Thyroid gland (tissue), 4 donors: ENCODE measurements around the gene AADACL4. TPM values are rescaled to one million over a fixed set of nuclear protein-coding genes. Genes with fewer than 3 reads are reported as not detected.

Source experiments
- DNase-seq, 2 donors: peaks; one replicate each; pipeline ENCODE4 v3.0.0-alpha.2; 2019
- H3K27ac ChIP-seq, 3 donors: fragments of 200-600 bp; sonication (generic); 1 replicate in 2 of 3; 2 replicates in 1 of 3; pipeline ENCODE4 v1.5.1; 2016 to 2019; ENCODE audit warnings: mild to moderate bottlenecking in 1 of 3, moderate library complexity in 1 of 3
- H3K27me3 ChIP-seq: fragments of 200-600 bp; sonication (generic); one replicate; pipeline ENCODE4 v1.5.1; 2019
- H3K36me3 ChIP-seq, 2 donors: fragments of 200-600 bp; sonication (generic); one replicate each; pipeline ENCODE4 v1.5.1; 2016 to 2019
- H3K4me1 ChIP-seq, 2 donors: fragments of 200-600 bp; sonication (generic); one replicate each; pipeline ENCODE4 v1.5.1; 2017 to 2019
- H3K4me3 ChIP-seq, 3 donors: fragments of 200-600 bp; sonication (generic); replicated peaks in 1 of 3; 1 replicate in 2 of 3; 2 replicates in 1 of 3; pipeline ENCODE4 v1.5.1; 2016; ENCODE audit warnings: mild to moderate bottlenecking in 1 of 3
- H3K9me3 ChIP-seq: fragments of 200-600 bp; sonication (generic); one replicate; pipeline ENCODE4 v1.5.1; 2017
- POLR2A ChIP-seq, 2 donors: fragments of 450-650 bp; IDR thresholded peaks; one replicate each; pipeline ENCODE4 v1.6.1; 2017; ENCODE audit warnings: antibody characterized with exemption in 2 of 2, mild to moderate bottlenecking in 2 of 2, moderate library complexity in 1 of 2
- WGBS, 2 donors: methylation state at CpG; one replicate each; pipeline ENCODE4 v1.1.5; 2017; 5-methylcytosine and 5-hydroxymethylcytosine counted together
- intact Hi-C: fragments of 100-400 bp; cut with DNase I; formaldehyde crosslinking; loops from one replicate; pipeline ENCODE4 v1.15.1; 2023
- total RNA-seq, 4 donors: library from RNA; depleted of rRNA; stranded (reverse); fragments of >200 nt; gene quantifications; one replicate each; pipeline ENCODE4 v1.2.3, GENCODE V29; 2016
- TF ChIP-seq, protein P1 (sequence below), 6 experiments: fragments of 200-600 bp in 3 of 6; fragments of 450-650 bp in 3 of 6; sonication (generic) in 3 of 6; IDR thresholded peaks; one replicate each; pipeline ENCODE4 v1.5.1; 2016 to 2019; ENCODE audit warnings: antibody characterized with exemption in 6 of 6, mild to moderate bottlenecking in 2 of 6, inconsistent platforms in 1 of 6, moderate library complexity in 1 of 6

AADACL4 gene
- total RNA-seq, 4 donors from 2014 or later = not detected

- DNase-seq = peak; percentile 64 to 75
- intact Hi-C loops = no loop called here
- 77 to 92% methylated on average over 5 to 9 of the region's 9 CpGs for WGBS, 2 donors
- Histone ChIP-seq H3K9me3 (no peaks in the 10 kb centered on the region), H3K27ac (peak overlapping the region; percentile 77 to 97 (median 85)), H3K27me3 (no peaks in the 10 kb centered on the region), H3K4me3 (no peak overlapping the region), H3K4me1 (peaks cover 62 to 87% of the 10 kb centered on the region in 2 donors), H3K36me3 (peaks cover 0 to 10% of the 10 kb centered on the region in 2 donors)
- peak in 1 of 2 donors; percentile 12 for TF ChIP-seq POLR2A (IDR thresholded peaks at IDR 0.05)
- TF ChIP-seq, protein P1, sequence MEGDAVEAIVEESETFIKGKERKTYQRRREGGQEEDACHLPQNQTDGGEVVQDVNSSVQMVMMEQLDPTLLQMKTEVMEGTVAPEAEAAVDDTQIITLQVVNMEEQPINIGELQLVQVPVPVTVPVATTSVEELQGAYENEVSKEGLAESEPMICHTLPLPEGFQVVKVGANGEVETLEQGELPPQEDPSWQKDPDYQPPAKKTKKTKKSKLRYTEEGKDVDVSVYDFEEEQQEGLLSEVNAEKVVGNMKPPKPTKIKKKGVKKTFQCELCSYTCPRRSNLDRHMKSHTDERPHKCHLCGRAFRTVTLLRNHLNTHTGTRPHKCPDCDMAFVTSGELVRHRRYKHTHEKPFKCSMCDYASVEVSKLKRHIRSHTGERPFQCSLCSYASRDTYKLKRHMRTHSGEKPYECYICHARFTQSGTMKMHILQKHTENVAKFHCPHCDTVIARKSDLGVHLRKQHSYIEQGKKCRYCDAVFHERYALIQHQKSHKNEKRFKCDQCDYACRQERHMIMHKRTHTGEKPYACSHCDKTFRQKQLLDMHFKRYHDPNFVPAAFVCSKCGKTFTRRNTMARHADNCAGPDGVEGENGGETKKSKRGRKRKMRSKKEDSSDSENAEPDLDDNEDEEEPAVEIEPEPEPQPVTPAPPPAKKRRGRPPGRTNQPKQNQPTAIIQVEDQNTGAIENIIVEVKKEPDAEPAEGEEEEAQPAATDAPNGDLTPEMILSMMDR (IDR thresholded peaks at IDR 0.05) = peak in 5 of 6 experiments; percentile 37 to 57 (median 47)
Observed at GRCh38 chr1:12600880-12601633, 42.8 kb upstream of the AADACL4 start.

DNA sequence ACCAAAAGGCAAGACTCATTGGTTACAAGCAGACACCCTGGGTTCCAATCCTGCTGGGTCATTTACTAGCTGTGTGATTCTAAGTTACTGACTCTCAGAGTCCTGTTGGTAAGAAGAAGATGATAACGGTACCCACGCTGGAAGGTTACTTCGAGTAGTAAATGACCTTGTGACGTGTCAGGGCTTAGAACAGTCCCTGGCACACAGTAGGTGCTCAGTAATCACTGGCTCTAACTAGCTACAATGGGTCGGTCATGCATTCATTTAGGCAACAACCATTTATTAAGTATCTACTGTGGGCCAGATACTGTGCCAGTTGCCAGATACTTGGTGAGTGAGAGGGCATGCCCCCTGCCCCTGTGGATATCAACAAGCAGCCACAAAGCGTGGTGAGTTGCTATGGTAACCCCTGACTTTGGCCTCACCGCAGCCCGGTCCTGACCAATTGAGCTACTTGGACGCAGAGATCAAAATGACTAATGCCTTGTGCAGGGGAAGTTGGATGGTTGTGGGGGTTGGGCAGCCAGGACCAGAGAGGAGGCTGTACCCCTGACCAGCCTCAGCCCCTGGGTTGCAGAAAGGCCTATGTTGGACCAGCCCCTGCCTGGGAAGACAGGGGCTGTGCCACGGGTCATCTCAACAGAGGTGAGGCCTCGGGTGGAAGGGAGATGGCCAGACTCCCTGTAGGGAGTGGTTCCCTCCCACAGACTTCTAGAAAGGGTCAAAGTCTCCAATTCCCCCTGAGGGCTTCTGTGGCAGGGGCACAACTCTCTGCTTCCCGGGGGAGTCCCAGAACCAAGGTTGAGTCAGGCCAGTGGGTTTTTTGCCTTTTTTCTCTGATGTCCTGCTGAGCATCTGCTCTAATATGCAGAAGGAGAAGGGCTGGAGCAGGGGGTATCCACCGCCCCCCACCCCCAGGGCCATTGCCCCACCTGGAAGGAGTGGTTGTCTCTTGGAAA lies 41.9 kb upstream of the AADACL4 start:
- H3K27ac ChIP-seq = peak overlapping the region; percentile 77 to 97 (median 85)
- H3K4me1 ChIP-seq = peaks cover 53 to 77% of the 10 kb centered on the region in 2 donors
- H3K27me3 ChIP-seq = no peaks in the 10 kb centered on the region
- peak; percentile 42 to 64 for DNase-seq
- intact Hi-C loops = no loop called here
- TF ChIP-seq POLR2A (IDR thresholded peaks at IDR 0.05) = no peak
- TF ChIP-seq, protein P1 (IDR thresholded peaks at IDR 0.05) = no peak
- no peaks in the 10 kb centered on the region for H3K9me3 ChIP-seq
- WGBS, 2 donors = 76 to 91% methylated on average over 9 to 12 of the region's 13 CpGs
- no peak overlapping the region for H3K4me3 ChIP-seq
- H3K36me3 ChIP-seq = peaks cover 0 to 10% of the 10 kb centered on the region in 2 donors

DNA sequence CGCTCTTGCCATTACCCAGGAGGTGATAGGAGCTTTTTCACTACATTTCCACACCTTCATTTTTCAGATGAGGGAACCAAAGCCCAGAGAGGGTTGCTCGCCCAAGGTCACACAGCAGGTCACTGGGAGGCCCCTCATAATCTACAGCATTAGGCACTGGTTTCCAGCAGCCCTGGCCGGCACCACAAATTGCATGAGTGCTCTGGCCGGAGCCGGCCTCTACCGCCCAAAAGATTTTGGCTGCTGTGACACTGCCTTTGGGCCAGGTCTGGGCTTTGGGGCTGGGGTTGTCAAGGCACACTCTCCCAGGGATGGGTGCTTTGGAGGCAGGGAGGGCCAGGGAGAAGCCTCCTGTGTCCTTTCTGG lies 41.2 kb upstream of the AADACL4 start:
- WGBS, 2 donors = 95 to 98% methylated on average over 2 to 6 of the region's 6 CpGs
- TF ChIP-seq, protein P1 (IDR thresholded peaks at IDR 0.05) = no peak
- no peak for TF ChIP-seq POLR2A (IDR thresholded peaks at IDR 0.05)
- H3K27me3 ChIP-seq = no peaks in the 10 kb centered on the region
- H3K9me3 ChIP-seq = no peaks in the 10 kb centered on the region
- no peak overlapping the region for H3K4me3 ChIP-seq
- peaks cover 0 to 10% of the 10 kb centered on the region in 2 donors for H3K36me3 ChIP-seq
- peaks cover 47 to 71% of the 10 kb centered on the region in 2 donors for H3K4me1 ChIP-seq
- intact Hi-C loops = no loop called here
- no peak for DNase-seq
- H3K27ac ChIP-seq = peak overlapping the region; percentile 40 to 97 (median 85)

DNA sequence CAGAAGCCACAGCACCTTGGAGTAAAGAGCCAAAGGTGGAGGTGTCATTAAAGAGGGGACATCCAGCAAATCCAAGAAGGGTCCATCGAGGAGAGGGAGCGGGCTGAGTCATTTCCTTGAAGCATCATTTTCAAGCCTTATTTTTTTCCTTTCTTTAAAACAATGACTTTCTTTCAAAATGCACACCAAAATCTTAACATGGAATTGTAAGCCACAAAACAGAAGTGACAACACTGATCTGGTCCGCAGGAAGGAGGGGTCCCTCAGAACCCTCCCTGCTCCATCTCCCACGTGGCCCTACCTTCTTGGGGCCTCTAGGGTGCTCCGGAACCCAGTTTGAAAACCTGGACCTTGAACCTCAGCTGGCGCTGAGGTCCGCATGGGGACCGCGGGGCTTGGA lies 40.7 kb upstream of the AADACL4 start:
- no peak for TF ChIP-seq POLR2A (IDR thresholded peaks at IDR 0.05)
- TF ChIP-seq, protein P1 (IDR thresholded peaks at IDR 0.05) = no peak
- Histone ChIP-seq H3K36me3 (peaks cover 0 to 10% of the 10 kb centered on the region in 2 donors), H3K4me3 (no peak overlapping the region), H3K27me3 (no peaks in the 10 kb centered on the region), H3K9me3 (no peaks in the 10 kb centered on the region), H3K27ac (peak overlapping the region in 2 of 3 donors; percentile 85 to 97), H3K4me1 (peaks cover 43 to 65% of the 10 kb centered on the region in 2 donors)
- DNase-seq = no peak
- intact Hi-C loops = no loop called here
- WGBS, 2 donors = 79 to 84% methylated on average over 9 of the region's 9 CpGs
